ENCODE measurements around the gene TAS1R1.

The TAS1R1 gene
- 0 reads per million in 4 experiments for total RNA-seq

DNA sequence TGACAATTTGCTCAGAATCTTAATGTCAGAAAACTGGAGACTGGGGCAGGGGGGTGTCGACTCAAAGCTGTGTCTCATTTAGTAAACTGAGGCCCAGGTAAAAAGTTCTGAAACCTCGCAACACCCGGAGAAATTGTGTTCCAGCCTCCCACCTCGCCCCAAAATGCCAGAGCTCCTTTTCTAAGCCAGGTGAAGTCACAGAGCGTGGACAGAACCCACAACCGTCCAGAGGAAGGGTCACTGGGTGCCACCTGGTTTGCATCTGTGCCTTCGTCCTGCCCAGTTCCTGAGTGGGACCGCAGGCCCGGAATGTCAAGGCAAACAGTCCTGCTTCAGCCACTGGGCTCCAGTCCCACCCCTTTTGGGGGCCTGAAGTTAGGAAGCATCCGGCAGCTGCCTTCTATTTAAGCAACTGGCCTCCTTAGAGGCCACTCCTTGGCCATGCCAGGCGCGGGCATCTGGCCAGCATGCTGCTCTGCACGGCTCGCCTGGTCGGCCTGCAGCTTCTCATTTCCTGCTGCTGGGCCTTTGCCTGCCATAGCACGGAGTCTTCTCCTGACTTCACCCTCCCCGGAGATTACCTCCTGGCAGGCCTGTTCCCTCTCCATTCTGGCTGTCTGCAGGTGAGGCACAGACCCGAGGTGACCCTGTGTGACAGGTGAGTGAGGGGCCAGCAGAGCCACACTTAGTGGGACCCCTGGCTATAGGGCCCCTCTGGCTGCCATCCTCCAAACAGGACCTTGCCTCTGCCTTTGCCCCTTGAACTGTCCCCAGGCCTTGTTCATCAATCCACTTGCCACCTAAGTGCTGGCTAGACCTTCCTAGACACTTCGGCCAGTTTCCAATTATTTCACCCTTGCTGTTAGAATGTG lies at the start of gene TAS1R1:
TAS1R1 (plus strand) TSS at position 401 of the 872 bp plus-strand sequence; CDS start at position 468, 67 bp downstream.
- no peak for DNase-seq

DNA sequence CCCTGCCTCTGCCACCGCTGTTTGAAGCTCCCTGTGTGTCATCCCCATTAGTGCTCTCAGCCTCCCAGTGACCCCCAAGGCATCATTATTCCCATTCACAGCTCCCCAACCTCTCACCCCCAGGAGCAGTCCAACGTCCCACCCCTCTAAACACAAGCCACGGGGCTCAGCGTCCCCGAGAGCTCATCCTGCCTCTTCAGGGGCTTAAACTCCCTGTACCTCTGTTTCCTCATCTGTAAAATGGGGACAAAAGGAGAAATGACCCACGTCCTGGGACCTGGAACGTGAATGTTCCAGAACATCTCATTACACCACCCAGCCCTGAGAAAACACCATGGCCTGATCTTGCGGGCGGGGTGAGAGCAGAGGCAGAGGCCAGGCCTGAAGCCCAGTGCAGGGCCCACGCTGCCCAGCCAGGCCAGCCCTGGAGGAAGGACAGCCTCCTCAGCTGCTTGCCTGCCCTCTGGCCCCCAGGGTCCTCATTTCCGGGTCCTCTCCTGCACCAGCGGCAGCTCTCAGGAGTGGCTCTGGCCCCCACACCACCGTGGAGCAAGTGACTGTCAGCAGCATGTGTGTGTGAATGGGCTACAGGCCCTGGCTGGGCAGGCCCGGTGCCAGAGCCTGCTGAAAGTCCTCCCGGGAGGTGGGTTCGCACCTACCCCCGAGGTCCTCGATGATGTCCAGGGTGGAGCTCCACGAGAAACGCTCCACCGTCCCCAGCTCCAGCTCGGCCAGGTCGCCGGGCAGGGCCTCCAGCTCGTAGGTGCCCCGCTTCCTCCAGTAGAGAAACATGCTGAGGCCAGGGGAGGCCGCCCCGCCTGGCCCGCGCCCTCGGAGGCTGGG lies 49.5 kb upstream of the TAS1R1 start:
- DNase-seq: no peak

DNA sequence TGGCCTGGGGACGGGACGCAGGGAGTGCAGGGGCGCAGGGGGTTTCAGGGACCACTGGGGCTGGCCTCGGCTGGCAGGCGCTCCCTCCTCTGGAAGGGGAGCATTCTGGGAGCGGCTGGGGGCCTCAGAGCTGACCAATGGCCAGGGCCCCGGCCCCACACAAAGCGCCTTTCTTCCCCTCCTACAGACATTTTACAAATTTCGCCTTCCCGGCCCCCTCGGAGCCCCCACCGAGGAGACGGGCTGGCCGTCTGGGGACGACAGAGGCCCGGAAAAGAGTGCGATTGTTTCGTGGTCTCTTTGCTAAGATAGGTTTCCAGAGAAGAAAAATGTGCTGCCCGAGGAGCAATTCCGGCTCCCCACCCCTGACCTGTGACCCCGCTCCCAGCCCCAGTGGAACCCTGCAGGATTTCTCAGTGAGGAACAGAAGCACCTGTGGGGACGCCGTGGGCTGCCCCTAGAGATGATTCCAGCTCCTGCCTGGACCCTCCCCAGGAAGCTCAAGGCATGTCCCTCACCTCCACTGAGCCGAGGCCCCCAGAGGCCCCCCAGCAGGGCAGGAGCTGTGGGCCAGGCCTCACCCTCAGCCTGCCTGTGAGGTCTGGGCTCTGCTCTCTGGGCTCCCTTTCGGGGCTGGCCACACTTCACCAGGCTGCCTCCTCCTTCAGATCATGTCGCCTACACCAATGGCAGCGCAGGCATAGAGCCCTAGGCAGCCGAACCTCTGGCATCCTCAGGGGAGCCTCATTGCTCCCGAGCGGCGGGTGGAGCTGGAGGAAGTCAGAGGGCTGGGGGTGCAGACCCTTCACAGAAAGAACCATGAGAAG lies 48.7 kb upstream of the TAS1R1 start:
- DNase-seq: no peak

DNA sequence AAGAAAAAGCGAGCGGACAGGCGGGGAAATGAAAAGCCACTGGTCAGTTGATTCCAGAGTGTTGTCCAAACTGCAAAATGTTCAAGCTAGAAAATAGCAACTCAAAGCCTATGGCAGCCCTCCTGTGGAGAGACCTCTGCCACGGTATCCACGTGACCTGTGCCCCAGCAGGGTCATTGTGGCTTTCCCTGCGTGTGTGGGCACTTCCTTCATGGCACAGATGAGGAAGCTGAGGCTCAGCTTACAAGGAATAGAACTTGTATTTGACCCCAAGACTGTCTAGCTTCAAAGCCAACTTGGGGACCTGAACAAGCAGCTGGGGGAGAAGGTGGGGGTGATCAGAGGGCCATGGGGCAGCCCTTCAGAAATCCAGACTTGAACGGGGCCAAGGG lies 48.1 kb upstream of the TAS1R1 start:
- no peak for DNase-seq

DNA sequence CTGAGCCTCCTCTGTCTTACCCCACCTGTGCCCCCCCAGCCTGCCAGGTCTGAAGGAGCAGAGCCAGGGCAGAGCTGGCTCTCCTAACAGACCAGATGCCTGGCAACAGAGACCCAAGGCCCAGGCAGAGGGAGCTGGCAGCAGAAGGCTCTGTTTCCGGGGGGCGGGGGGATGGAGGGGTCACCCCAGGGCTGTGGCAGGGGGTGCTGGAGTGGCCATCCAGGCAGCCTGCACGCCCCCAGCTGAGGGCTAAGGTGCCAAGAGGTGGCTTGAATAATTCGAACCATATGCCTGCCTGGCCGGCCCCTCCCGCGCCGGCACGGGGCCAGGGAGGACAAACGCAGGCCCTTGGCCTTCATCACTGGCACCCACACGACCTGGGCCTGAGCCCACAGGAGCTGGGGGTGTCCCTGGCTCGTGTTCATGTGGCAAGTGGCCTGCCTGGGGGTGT lies 47.6 kb upstream of the TAS1R1 start:
- no peak for DNase-seq

DNA sequence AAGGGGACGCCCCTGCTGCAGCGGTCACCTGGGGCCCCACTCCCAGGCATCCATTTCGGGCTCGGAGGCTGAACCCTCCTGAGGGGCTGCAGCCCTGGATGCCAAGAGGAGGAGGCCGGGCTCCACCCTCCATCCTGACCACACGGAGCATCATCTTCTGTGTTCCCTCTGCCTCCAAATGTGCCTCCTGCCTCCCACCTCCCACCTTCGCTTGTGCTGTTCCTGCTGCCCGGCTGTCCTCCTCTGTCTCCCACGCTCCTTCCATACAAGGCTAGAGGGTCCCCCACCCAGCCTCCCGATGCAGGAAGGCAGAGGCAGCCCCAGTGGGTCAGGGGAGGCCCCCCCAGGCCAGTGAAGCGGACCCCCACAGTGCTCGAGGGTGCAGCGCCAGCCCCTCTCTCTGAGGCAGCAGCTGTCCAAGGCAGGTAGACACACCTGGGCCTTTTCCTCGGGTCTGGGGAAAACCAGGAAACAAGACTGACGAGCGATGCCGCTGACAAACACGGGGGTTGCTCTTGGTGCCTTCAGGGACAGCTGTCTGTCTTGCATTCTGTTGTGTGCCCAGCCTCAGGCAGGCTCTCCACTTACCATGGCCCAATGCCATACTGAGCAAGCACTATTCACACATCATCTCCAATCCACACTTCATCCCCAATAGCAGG lies 46.8 kb upstream of the TAS1R1 start:
- no peak for DNase-seq

DNA sequence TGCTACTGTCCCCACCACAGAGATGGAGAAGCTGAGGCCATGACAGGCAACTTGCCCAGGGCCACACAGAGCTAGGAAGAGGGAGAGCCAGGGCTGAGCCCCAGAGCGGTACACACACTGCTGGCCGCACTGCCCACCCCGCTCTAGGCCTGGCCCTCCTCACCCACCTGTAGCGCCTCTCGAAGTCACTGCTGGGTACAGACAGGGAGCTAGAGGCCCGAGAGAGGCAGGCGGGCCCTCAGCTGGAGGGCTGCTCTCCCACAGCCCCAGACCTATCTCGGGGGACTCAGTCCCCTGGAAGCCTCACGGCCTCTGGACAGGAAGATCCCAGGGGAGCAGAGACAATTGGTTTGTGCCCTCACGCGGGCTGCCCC lies 46.3 kb upstream of the TAS1R1 start:
- DNase-seq: no peak

DNA sequence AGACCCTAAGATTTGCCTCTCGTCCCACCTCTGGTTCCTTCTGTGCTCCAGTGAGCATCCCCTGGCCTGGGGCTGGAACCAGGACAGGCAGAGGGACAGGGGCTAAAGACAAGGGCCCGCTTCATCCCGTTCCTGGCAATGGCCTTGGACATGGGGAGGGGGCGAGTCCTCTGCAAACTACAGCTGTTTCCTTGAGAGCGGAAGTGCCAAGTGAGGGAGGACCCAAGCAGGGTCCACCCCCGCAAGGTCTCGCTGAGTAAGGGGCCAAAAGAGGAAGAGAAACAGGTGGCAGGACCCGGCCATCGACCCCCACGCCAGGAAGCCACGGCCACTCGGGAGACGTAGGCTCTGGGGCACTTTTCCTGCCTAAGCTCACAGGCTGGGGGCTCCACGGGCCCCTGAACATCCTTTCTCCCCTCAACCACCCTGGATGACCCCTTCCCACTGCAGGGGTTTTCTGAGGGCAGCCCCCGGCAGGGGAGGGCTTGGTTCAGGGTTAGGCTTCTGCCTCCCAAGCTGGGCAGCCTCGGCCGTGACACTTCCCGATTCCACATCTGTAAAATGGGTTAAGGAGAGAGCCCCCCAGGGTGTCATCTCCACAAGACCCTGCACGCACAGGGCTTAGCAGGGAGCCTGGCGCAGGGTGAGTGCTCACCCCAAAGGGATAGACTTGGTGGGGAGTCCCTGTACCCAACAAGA lies 45.7 kb upstream of the TAS1R1 start:
- no peak for DNase-seq

DNA sequence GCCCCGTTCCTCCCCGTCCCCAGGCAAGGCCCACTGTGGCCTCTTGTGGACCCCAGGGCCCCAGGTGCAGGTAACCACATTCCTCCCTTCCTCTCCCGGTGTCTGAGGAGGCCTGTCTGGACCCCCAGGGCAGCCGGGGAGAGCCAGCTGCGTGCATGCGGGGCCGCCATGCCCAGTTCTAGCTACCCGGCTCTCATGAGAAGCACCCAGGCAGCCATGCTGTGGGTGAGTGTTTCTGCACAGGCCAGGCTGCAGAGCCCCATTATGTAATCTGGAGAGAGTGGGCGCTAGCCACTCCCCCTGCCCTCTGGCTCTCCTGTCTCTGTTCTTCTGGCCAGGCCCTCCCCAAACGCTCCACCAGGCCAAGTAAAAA lies 45.2 kb upstream of the TAS1R1 start:
- no peak for DNase-seq

DNA sequence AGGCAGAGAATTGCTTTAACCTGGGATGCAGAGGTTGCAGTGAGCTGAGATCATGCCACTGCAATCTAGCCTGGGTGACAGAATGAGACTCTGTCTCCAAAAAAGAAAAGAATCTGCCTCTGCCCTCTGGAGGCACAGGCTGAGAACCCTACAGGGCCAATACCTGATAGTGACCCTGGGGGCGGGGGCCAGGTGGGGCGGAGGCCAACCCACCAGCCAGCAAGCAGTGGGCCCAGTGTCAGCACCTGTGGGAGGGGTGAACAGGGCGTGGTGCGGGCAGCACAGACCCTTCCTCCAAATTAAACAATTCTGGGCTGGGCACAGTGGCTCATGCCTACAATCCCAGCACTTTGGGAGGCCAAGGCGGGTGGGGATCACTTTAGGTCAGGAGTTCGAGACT lies 44.6 kb upstream of the TAS1R1 start:
- DNase-seq: no peak

DNA sequence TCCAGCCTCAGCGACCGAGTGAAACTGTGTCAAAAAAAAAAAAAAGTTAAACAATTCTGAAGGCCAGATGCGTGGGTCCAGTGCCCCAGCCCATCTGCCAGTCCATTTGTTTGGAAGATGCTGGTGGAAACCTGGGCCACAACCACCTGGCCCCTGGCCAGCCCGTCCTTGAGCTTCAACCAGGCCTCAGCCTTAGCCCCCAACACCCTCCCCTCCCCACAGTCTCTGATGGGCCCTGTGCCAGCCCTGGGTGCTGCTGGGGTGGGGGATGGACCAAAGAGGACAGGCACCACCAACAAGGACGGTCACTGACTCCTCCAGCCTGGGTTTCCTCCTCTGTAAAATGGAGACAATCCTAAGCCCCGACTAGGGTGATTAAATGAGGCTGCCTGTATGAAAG lies 44.1 kb upstream of the TAS1R1 start:
- DNase-seq: no peak

DNA sequence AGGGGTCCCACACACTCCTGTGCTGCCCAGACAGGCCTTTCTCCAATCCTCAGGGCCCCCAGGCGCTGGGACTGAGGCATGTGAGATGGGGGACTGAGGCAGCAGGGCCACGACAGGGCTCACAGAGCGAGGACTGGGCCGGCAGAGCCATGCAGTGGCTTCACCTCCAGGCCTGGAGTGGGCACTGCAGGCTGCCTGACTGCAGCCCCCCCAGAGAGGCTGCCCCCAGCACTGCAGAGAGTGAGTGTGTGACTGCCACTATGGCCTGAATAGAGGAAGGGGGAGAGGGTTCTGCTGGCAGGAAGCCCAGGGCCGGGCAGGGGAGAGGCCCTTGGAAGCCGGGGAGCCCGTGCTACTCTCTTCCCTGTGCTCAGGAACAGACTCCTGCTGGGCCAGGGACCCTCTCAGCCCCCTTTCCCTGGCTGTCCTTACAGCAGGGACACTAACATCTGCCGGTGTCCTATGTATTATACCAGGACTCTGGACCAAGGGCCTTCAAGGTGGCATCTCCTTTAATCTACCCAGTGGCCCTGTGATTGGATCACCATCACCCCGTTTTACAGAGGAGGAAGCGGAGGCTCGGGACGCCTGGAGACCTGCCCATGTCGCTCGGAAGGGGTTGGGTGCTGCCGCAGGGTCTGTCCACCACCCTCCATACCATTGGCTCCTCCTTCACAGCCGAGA lies 43.4 kb upstream of the TAS1R1 start:
- DNase-seq: no peak

DNA sequence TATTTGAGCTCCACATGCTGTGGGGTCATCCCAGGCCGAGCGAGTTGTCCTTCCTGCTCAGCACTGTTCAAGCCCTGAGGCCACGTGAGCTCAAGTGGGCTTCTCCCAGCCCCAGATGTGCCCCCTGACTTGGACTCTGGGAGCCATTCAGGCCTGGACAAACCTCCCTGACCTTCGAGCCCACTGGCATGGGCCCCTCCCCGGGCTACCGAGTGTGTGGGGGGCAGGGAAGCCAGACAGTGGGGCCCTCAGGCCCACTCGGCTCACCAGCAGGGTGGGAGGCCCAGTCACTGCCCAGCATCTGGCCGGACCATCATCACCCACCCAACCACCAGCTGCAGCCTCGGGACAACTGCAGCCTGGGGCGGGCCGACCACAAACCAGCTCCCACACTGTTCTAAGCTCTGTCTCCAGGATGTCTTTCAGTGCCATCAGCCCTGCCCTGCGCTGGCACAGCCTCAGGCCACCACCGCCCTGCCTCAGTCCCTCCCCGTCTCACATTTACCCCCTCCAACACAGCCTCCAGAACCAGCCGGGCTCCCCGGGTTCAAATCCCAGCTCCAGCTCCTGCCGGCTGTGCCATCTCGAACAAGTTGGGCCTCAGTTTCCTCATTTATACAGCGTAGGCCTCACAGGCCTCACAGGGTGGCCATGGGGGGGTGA lies 42.7 kb upstream of the TAS1R1 start:
- DNase-seq: no peak

DNA sequence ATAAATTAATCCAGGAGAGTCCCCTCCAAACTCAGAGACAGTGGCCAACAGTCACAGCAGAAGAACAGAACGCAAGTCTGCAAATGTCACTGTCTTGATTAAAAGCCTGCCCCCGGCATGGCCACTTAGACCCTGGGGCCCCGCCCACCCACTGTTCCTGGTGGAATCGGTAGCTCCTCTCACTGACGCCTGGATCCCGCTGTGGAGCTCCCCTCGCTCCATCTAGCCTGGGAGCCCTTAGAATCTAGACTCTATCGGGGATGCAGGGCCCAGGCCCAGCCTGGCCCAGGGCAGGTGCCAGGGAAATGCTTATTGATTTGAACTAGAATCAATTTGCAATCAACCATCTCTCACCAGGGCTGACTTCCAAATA lies 42.2 kb upstream of the TAS1R1 start:
- no peak for DNase-seq

DNA sequence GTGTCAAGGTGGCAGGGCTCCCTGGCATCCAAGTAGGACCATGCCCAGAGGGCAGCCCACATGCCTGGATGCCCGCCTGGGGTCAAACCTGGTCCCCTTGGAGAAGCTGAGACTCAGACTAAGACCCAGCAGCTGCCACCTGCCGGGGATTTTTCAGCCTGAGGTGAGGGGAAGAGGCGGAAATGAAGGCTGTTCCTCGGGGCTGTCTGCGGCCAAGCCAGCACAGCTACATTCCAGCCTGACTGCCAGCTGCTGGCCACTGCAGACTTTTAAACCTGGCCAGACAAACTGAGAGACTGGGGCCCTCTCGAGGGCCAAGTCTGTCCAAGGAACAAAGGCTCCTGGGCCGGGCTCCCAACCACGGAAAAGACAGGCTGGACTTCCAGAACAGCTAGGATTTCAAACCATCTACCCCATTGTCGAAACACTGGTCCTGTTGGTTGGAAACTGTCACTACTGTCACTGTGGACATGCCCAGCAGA lies 41.7 kb upstream of the TAS1R1 start:
- DNase-seq: no peak

DNA sequence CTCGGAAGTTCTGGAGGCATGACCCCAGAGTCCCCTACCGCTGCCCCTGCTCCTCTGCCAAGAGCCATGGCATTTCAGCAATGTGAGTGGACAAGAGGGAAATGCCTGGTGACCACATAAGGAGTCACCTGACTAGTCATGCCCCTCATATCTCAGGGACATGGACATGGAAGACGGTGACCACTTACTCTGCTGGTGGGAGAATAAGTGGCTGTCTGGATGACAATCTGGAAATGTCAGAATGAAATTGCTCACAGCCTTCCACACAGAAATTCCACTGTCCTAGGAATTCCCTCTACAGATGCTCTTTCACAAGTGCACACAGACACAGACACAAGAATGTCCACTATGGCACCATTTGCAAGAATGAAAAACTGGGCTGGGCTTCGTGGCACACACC lies 39.3 kb upstream of the TAS1R1 start:
- no peak for DNase-seq

DNA sequence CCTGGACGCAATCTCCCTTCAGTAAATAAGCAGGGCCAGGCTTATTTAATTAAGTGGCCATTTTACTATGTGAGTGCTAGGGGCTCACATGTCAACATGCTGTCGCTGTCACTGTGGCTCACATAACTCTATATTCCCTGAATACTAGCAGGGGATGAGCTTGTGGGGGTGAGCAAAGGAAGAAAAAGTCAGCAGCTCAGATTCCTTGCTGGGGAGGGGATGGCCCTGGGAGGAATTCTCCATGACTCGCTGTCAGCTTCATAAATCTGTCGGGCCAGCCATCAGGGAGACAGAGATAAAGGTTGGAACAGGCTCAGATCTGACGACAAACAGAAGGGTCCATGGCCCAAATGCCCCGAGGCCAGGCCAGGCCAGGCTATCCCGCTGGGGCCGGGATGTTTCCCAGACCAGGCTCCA lies 37.7 kb upstream of the TAS1R1 start:
- no peak for DNase-seq

DNA sequence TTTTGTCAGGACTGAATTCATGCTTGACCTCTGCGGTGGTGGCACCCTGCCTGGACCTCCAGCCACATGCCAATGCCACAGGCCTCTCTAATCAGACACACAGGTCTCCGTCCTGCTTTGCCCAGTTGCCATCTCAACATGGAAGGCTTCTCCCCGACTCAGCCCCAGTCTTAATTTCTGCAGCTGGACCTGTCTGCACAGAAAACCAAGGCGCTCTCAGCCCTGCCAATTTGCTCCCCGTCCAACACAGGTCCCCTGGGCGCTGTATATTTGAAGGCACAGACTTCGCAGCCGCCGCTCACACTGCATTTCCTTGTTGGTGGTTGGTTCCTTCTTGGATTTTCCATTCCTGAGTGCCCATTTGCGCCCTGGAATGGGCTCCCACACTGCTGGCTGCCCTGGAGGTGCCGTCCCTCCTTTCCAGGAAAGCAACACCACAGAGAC lies 35.6 kb upstream of the TAS1R1 start:
- no peak for DNase-seq

DNA sequence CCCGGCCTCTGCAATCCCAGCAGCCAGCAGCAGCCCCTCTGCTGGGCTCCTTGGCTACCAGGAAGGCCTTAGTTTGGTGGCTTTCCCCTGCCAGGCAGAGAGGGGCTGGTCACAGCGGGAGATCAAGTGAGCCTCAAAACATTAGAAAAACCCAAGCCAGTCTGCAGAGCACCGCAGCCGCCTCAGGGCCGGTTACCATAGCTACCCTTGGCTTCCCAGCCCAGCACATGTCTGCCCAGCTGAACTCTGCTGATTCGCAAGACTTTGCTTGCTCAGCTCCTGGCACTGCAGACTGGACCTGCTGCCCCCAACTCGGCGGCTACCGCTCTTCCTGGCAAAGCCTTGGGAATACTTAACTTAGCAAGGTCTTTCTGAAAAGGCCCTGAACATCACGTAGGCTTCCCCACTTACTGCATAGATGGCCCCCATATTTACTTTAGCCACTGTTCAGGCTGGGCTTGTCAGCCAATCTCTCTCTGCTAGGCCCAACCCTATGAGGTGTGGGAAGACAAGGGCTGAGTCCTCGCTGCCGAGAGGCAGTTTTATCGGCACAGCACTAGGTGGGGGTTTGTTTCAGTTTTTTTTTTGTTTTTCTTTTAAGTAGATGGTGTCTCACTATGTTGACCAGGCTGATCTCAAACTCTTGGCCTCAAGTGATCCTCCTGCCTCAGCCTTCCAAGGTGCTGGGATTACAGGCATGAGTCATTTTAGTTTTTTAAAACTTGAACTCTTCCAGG lies 35.0 kb upstream of the TAS1R1 start:
- no peak for DNase-seq

DNA sequence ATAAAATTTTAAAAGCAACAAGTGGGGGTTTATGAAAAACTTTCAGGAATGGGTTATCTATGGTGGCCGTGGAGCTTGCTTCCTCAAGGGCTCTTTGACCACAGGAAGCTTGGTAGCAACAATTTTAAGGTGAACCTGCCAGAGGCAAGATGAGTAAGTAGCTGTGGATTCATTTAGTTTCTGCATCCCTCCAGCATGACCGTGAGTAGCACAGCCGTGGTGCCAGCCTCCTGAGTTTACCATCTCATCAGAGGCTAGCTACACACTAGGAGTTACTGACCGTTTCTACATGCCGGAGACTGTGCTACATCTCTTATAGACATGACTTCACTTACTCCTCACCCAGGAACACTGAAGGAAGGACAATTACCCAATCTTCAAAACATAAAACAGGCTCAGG lies 33.6 kb upstream of the TAS1R1 start:
- no peak for DNase-seq

Data from effector CD8-positive, alpha-beta T cell (primary cell).